ENCODE results near the gene SCUBE1.
"Not testable (repeated sequence)": the region's sequence is repeated elsewhere in the genome, so short reads cannot be mapped to it uniquely, and the experiment has no call there.

SCUBE1 gene

DNA sequence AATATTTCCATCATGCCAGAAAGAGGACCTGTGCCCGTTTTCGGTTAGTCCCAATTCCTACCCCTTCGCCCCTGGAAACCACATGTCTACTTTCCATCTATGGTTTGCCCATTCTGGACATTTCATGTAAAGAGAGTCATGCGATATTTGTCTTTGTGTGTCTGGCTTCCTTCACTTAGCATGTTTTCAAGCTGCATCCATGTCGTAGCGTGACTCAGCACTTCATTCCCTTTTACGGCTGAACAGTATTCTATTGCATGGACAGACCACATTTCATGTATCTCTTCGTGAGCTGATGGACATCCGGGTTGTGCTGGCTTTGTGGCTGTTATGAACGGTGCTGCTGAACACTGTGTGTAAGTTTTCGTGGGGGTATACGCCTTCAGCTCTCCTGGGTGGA is 43.4 kb downstream of the SCUBE1 start:
- no peak for DNase-seq

DNA sequence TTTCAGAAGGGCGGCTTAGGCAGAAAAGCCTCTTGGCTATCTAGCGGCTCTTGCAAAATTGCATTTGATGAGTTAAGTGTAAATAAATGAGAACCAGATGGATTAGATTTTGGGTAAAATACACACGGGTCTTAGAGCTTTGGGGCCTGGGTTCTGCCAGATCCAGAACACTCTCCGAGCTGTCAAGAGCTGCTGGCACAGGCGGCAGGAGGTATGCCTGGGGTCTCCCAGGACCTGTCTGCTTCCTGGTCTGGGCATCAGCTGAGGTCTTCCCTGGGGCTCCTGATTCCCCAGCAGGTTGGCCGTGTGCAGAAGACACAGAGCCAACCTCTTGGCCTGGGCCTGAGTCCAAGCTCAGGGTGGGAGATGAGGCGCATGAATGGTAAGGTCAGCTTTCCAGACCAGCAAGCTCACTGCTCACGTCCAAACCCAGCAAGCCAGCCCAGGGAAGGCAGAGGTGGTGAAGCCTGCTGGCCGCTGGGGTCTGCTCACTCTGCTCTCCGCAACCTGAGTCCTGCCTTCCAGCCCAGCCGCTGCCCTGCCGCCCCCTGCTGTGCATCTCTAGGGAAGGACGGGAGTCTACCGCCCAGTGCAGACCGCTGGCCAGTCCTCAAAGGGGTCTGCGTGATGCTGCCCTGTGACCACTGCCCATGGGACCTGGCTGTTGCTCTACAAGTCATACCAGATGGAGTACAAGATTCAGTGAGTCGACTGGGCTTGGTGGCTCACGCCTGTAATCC is 44.9 kb downstream of the SCUBE1 start:
- no peak for DNase-seq

DNA sequence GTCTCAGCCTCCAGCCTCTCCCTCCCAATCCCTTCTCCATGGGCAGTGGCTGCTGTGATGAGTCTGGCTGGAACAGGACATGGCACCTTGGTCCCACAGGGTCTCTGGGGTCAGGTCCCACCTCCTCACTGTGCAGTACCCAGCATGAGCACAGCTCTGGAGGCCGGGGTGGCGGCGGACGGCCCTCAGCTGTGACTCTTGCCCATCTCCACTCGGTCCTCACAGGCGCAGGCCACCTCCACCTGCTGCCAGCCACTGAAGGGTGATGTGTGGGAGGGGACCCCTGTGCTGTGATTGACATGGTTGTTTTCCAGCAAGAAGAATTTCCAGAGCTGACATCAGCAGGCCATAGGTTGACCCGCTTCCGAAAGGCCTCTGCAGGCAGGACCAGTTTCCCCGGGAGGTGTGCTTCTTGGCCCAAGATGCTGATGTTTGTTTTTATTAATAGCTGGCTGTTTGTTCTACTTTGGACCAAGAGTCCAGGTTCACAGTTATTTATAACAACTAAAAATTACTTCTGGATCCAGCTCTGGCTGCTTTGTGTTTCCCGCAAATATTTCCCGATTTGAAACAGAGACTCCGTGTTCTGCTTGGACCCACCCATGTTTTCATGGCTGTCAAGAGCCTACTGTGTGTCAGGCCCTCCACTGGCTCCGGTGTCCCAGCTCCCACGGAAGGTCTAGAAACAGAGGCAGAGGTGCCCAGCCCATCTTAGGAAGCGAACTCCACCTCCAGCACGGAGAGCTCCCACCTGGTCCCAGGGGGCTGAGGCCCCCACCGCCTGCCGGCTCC is 45.7 kb downstream of the SCUBE1 start:
- DNase-seq = no peak

- DNase-seq = no peak
These were observed 46.8 kb downstream of the SCUBE1 start for GRCh38 chr22:43296276-43296902.

GRCh38 chr22:43295660-43296059 is 47.5 kb downstream of the SCUBE1 start:
- DNase-seq = no peak

DNA sequence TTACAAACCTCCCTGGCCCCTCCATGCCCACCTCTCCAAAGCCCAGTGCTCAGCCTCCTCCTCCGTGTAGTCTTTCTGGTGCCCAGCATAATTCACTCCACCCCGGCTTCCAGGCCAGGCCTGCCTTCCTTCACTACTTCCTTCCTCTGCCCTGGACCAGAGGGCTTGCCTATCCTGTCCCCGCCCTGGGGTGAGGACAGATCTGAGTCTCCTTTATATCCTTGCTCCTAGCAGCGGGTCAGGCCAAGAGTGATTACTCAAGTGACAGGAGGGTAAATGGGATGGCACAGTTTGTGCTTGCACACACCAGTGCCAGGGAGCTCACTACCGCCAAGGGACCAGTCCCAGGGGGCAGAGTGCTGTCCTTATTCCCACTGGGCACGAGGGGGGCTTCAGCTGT is 48.0 kb downstream of the SCUBE1 start:
- DNase-seq = no peak

- DNase-seq = no peak
These were observed 49.3 kb downstream of the SCUBE1 start for GRCh38 chr22:43293655-43294392.

GRCh38 chr22:43293259-43293654 is 49.9 kb downstream of the SCUBE1 start:
- DNase-seq = no peak

- no peak for DNase-seq
These were observed 50.5 kb downstream of the SCUBE1 start for GRCh38 chr22:43292630-43293018.

GRCh38 chr22:43291381-43291780 is 51.8 kb downstream of the SCUBE1 start:
- DNase-seq = no peak

- no peak for DNase-seq
These were observed 53.0 kb downstream of the SCUBE1 start for GRCh38 chr22:43289976-43290721.

DNA sequence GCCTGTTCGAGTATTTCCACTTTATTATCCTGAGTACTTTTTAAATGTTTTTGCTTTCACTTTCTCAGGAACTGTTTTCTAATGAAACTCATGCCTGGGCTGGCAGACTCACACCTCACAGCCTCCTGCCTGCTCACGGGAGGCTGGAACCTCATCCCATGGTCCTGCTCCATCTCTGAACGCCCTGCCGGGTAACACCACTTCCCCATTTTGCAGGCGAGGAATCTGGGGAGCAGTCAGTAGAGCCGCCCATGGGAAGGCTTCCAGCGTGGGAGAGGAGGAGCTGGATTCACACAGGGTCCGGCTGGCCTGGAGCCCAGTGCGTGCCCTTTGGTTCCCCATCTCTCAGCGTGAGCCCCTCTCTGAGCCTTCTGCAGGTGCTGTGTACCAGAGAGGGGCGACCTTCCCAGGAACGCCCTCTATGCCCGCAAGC is 53.6 kb downstream of the SCUBE1 start:
- DNase-seq = no peak

DNA sequence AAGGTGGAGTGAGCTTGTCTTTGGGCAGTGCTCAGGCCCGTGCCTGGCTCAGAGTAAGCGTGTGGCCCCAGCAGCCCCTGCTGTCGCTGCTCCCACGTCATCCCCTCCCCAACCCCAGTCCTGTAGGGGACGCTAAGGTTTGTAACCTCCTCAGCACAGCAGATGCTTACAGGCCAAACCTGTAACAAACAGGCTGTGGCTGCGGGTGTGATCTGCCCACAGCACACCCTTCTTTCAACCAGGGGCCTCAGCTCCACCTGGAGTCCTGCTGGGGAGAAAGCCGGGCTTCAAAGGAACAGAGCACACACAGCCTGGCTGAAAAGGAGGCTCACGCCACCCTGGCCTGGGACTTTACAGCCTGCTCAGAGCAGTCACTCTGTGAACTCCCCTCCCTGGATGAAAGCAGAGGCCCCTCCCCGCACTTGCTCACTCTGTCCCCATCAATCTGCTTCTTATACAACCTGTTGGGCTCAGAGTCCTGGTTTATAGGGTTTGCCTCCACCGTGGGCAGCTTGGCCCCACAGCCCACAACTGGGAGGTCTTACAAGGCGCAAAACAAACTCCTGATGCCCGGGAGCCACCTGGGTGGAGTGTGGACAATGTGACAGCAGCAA is 54.3 kb downstream of the SCUBE1 start:
- no peak for DNase-seq

DNA sequence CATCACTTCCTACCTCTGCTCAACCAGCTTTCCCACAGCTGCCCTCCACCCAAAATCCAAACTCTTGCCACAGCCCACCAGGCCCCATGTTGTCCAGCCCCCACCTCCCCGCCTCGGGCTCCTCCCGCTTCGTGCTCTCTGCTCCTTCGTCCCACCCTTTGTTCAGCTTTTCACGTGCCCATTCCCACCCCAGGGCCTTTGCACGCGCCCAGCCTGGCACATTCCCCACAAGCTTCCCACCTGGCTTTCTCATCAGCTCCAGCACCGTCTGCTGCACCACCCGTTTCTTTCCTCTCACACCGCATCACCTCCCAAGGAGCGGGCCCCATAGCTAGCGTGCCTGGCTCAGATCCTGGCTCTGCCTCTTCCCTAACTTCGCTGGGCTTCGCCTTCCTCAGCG is 54.8 kb downstream of the SCUBE1 start:
- no peak for DNase-seq

- DNase-seq = no peak
These were observed 55.7 kb downstream of the SCUBE1 start for GRCh38 chr22:43287441-43287840.

DNA sequence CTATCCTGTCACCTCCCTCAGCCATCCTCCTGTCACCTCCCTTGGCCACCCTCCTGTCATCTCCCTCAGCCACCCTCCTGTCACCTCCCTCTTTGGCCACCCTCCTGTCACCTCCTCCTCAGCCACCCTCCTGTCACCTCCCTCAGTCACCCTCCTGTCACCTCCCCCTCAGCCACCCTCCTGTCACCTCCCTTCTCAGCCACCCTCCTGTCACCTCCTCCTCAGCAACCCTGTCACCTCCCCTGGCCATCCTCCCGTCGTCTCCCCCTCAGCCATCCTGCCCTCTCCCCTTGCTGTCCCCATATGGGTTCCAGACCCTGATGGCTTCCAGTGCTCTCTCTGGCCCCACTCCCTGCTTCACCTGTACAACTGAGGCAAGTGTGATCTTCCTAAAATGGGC is 61.8 kb downstream of the SCUBE1 start:
- DNase-seq = no peak

DNA sequence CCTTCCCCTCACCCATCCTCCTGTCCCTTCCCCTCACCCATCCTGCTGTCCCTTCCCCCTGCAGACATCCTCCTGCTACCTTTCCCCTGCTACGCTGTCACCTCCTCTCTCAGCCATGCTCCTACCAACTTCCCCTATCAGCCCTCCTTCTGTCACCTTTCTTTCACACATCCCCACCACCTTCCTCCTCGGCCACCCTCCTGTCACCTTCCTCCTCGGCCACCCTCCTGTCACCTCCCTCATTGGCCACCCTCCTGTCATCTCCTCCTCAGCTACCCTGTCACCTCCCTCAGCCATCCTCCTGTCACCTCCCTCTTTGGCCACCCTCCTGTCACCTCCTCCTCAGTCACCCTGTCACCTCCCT is 62.7 kb downstream of the SCUBE1 start:
- not testable (repeated sequence) for DNase-seq

DNA sequence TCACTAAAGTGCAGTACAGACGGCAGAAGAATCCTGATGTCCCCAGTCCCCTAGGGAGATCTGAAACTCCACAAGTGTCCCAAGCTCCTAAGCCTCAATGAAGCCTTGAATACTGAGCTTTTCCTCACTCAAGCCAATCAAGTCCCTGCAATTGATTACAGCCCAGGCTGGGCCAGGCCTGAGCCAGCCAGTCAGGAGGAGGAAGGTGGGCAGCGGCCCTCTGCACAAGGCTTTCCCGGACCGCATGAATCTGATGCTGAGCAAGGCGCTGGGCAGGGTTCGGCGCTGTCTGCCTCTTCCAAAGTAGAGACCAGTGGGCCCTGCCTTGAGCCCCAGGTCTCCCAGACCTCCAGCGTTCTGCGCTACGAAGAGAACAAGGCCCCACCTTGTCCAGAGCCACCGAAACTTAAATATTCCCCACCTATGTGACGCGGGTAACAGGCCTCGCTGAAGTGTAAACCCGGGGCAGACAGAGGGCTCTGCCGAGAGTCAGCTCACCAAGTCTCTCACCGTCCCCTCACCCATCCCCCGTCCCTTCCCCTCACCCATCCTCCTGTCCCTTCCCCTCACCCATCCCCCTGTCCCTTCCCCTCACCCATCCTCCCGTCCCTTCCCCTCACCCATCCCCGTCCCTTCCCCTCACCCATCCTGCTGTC is 63.2 kb downstream of the SCUBE1 start:
- no peak for DNase-seq

- DNase-seq = no peak
These were observed 65.1 kb downstream of the SCUBE1 start for GRCh38 chr22:43277987-43278601.

DNA sequence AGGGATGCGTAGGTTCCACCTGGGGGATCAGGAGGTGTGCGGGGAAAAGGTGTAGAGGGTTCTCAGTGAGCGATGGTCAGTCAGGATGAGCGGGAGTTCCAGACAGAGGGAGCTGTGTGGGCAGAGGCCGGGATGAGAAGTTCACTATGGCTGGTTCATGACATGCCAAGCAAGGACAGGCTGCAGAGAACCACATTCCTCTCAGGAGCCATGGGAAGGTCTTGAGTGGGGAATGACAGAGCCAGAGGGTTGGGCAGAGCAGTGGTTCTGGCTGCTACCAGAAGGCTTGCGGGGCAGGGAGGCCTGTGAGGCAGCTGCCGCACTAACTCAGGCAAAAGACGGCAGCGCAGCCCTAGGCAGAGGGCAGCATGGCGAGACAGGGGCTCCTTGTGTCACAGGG is 66.1 kb downstream of the SCUBE1 start:
- no peak for DNase-seq

DNA sequence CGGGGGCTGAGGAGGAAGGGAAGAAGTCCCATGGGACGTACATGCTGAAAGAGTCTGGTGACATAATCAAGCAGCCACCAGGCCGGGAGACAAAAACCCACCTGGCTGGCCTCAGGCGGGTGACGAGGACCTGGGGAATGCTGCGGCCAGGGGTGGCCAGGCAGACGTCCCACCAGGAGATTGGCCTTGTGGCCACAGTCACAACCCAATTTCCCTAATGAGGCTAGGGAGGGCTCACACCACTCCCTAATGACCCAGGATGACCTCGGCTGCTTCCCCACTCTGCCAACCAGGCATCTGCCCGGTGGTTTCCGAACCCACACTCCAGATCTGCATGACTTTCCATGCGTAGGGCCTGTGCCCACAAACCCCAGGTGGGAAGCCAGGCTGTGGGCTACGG is 66.9 kb downstream of the SCUBE1 start:
- no peak for DNase-seq
